ENCODE results near the gene MTA3. TPM values are rescaled to one million over a fixed set of nuclear protein-coding genes. Genes with fewer than 3 reads are reported as not detected.

The MTA3 gene
- total and polyA plus RNA-seq, 2 donors (not counting 1 experiment from before 2014, with no cell fraction given): 13.4 to 33.2 TPM

DNA sequence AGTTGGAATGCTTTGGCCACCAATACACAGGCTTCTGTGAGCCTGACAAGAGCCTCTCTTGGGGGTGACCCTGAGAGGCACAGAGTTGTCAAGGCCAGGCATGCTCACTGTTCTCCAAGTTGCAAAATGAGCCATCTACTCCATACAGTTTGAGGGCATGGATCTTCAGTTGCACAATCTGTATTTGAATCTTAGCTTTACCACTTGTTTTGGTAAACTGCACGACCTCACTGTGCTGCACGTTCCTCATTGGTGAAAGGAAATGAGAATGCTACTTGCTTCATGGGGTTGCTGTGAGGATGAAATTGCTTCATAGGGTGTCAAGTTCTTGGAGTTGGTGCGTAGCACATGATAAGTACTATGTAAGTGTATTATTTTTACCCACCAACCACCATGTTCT, 235.9 kb downstream of the MTA3 start:
- Mint-ChIP-seq H3K9me3 (ENCODE audit: insufficient read depth) (no peaks in the 10 kb centered on the region), H3K4me1 (peaks cover 7% of the 10 kb centered on the region), H3K27ac (no peak overlapping the region), H3K27me3 (no peaks in the 10 kb centered on the region), H3K4me3 (no peak overlapping the region)
- Histone ChIP-seq H3K9me3 (ENCODE audit: control extremely low read depth in 1 of 3, control insufficient read depth in 2 of 3, insufficient read depth in 1 of 3, low read length in 2 of 3) (no peaks in the 10 kb centered on the region), H3K4me3 (ENCODE audit: control extremely low read depth in 1 of 5, extremely low read depth in 1 of 5, insufficient read depth in 1 of 5, low read depth in 2 of 5, low read length in 4 of 5) (no peak overlapping the region), H3K79me2 (ENCODE audit: control insufficient read depth, insufficient read depth, low read length) (no peaks in the 10 kb centered on the region), H3K36me3 (replicated peaks in 1 of 2; ENCODE audit: control extremely low read depth in 1 of 2, control insufficient read depth in 1 of 2, extremely low read depth in 1 of 2, insufficient read depth in 2 of 2, low read length in 1 of 2) (no peaks in the 10 kb centered on the region), H3K27me3 (replicated peaks in 1 of 4; ENCODE audit: control extremely low read depth in 1 of 4, control insufficient read depth in 3 of 4, insufficient read depth in 4 of 4, low read length in 3 of 4) (no peaks in the 10 kb centered on the region), H4K20me1 (ENCODE audit: control insufficient read depth, insufficient read depth, low read length, poor library complexity, severe bottlenecking) (no peaks in the 10 kb centered on the region), H3K4me1 (ENCODE audit: control insufficient read depth in 2 of 2, insufficient read depth in 2 of 2, low read length in 2 of 2) (peaks cover 4 to 5% of the 10 kb centered on the region in 2 donors), H3K27ac (ENCODE audit: low read length in 2 of 2) (no peak overlapping the region), H3K4me2 (replicated peaks; ENCODE audit: low read depth, low read length, poor library complexity, severe bottlenecking) (no peak overlapping the region), H3K9ac (ENCODE audit: low read length) (no peak overlapping the region), H2AFZ (ENCODE audit: insufficient read depth, low read depth, low read length, poor library complexity, severe bottlenecking) (no peak overlapping the region)
- intact Hi-C loops (cut with micrococcal nuclease): no loop called here
- WGBS (ENCODE audit: insufficient coverage): no CpG with 5 or more reads among the region's 3 CpGs
- DNase-seq: no peak
- CTCF ChIA-PET: no interaction called here
- POLR2A ChIA-PET: no interaction called here
- ATAC-seq (ENCODE audit: low read depth): no peak
- TF ChIP-seq EZH2 (IDR thresholded peaks at IDR 0.05; ENCODE audit: borderline replicate concordance, insufficient read depth, low read depth, low read length, poor library complexity, severe bottlenecking): no peak
- no peak for TF ChIP-seq CTCF (IDR thresholded peaks at IDR 0.05)

GRCh38 chr2:42804891-42805290, 236.5 kb downstream of the MTA3 start:
- H3K4me2 ChIP-seq (replicated peaks; ENCODE audit: low read depth, low read length, poor library complexity, severe bottlenecking): no peak overlapping the region
- intact Hi-C loops (cut with micrococcal nuclease): no loop called here
- no peak overlapping the region for H3K27ac ChIP-seq (ENCODE audit: low read length in 2 of 2)
- no peaks in the 10 kb centered on the region for H3K9me3 ChIP-seq (ENCODE audit: control extremely low read depth in 1 of 3, control insufficient read depth in 2 of 3, insufficient read depth in 1 of 3, low read length in 2 of 3)
- no peak overlapping the region for H3K27ac Mint-ChIP-seq
- no peak overlapping the region for H3K4me3 ChIP-seq (ENCODE audit: control extremely low read depth in 1 of 5, extremely low read depth in 1 of 5, insufficient read depth in 1 of 5, low read depth in 2 of 5, low read length in 4 of 5)
- H3K4me1 ChIP-seq (ENCODE audit: control insufficient read depth in 2 of 2, insufficient read depth in 2 of 2, low read length in 2 of 2): peaks cover 4 to 8% of the 10 kb centered on the region in 2 donors
- 67% methylated on average over 3 of the region's 5 CpGs for WGBS (ENCODE audit: insufficient coverage)
- ATAC-seq (ENCODE audit: low read depth) (no peak), DNase-seq (no peak)
- H3K27me3 ChIP-seq (replicated peaks in 1 of 4; ENCODE audit: control extremely low read depth in 1 of 4, control insufficient read depth in 3 of 4, insufficient read depth in 4 of 4, low read length in 3 of 4): no peaks in the 10 kb centered on the region
- H3K27me3 Mint-ChIP-seq: no peaks in the 10 kb centered on the region
- no peak overlapping the region for H2AFZ ChIP-seq (ENCODE audit: insufficient read depth, low read depth, low read length, poor library complexity, severe bottlenecking)
- H3K79me2 ChIP-seq (ENCODE audit: control insufficient read depth, insufficient read depth, low read length): no peaks in the 10 kb centered on the region
- TF ChIP-seq CTCF (IDR thresholded peaks at IDR 0.05) (no peak), EZH2 (IDR thresholded peaks at IDR 0.05; ENCODE audit: borderline replicate concordance, insufficient read depth, low read depth, low read length, poor library complexity, severe bottlenecking) (no peak)
- POLR2A ChIA-PET: no interaction called here
- H3K9ac ChIP-seq (ENCODE audit: low read length): no peak overlapping the region
- CTCF ChIA-PET: interaction anchor here (1.1 kb wide), 1 partner anchor 11 kb away, joined by 5 read pairs; no protein-coding TSS in a partner anchor
- no peaks in the 10 kb centered on the region for H3K9me3 Mint-ChIP-seq (ENCODE audit: insufficient read depth)
- no peak overlapping the region for H3K4me3 Mint-ChIP-seq
- no peaks in the 10 kb centered on the region for H3K36me3 ChIP-seq (replicated peaks in 1 of 2; ENCODE audit: control extremely low read depth in 1 of 2, control insufficient read depth in 1 of 2, extremely low read depth in 1 of 2, insufficient read depth in 2 of 2, low read length in 1 of 2)
- H4K20me1 ChIP-seq (ENCODE audit: control insufficient read depth, insufficient read depth, low read length, poor library complexity, severe bottlenecking): no peaks in the 10 kb centered on the region
- peaks cover 9% of the 10 kb centered on the region for H3K4me1 Mint-ChIP-seq

Small RNA genes within 50 kb of the gene (small RNA-seq; reads per million reads assigned to genes)
- not detected for gene AC074375.1 (ENCODE audit: insufficient read length, low read depth, low replicate concordance)
- not detected for gene RNU6-137P (ENCODE audit: insufficient read length, low read depth, low replicate concordance)

Other genes starting within 250 kb of the MTA3 start
- gene COX7A2L, start 207.4 kb upstream of the MTA3 start, total RNA-seq: 66.7 and 68.1 TPM in 2 replicates
- gene COX7A2L, start 207.4 kb upstream of the MTA3 start, polyA plus RNA-seq: 39.4 and 40.6 TPM in 2 replicates
- gene KCNG3, start 74.7 kb upstream of the MTA3 start, total RNA-seq: not detected in 2 replicates
- gene KCNG3, start 74.7 kb upstream of the MTA3 start, polyA plus RNA-seq: not detected in 2 replicates
- 3.3 and 4.0 TPM in 2 replicates for gene OXER1, start 195.5 kb downstream of the MTA3 start, total RNA-seq
- 3.2 and 3.7 TPM in 2 replicates for gene OXER1, start 195.5 kb downstream of the MTA3 start, polyA plus RNA-seq
- 17.6 and 21.0 TPM in 2 replicates for gene HAAO, start 224.0 kb downstream of the MTA3 start, total RNA-seq
- gene HAAO, start 224.0 kb downstream of the MTA3 start, polyA plus RNA-seq: 6.2 and 6.4 TPM in 2 replicates

Data from B cell (primary cell).